ENCODE results near the gene DBF4B. TPM values are rescaled to one million over a fixed set of nuclear protein-coding genes. Genes with fewer than 3 reads are reported as not detected.

Gene DBF4B
- total and polyA plus RNA-seq, 8 donors: 5.6 to 18.8 (median 15.9) TPM

DNA sequence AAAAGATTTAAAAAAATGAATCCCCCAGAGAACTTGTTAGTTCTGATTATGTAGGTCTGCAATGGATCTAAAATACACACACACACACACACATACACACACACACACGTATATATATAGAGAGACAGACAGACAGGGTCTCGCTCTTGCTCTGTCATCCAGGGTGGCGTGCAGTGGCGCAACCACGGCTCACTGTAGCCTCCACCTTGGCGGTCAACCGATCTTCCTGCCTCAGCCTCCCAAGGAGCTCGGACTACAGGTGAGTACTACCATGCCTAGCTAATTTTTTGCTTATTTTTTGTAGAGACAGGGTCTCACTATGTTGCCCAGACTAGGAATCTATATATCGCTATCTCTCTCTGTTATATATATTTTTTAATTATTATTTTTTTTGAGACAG is 88.3 kb downstream of the DBF4B start:
- Histone ChIP-seq H3K27ac (no peak overlapping the region), H3K27me3 (no peaks in the 10 kb centered on the region), H3K9me3 (no peaks in the 10 kb centered on the region), H3K4me3 (no peak overlapping the region), H3K36me3 (no peaks in the 10 kb centered on the region), H3K4me1 (peaks cover 2 to 18% of the 10 kb centered on the region in 2 donors)
- TF ChIP-seq, protein P1, sequence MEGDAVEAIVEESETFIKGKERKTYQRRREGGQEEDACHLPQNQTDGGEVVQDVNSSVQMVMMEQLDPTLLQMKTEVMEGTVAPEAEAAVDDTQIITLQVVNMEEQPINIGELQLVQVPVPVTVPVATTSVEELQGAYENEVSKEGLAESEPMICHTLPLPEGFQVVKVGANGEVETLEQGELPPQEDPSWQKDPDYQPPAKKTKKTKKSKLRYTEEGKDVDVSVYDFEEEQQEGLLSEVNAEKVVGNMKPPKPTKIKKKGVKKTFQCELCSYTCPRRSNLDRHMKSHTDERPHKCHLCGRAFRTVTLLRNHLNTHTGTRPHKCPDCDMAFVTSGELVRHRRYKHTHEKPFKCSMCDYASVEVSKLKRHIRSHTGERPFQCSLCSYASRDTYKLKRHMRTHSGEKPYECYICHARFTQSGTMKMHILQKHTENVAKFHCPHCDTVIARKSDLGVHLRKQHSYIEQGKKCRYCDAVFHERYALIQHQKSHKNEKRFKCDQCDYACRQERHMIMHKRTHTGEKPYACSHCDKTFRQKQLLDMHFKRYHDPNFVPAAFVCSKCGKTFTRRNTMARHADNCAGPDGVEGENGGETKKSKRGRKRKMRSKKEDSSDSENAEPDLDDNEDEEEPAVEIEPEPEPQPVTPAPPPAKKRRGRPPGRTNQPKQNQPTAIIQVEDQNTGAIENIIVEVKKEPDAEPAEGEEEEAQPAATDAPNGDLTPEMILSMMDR (IDR thresholded peaks at IDR 0.05): no peak
- intact Hi-C loops (cut with DNase I): no loop called here
- ATAC-seq (no peak), DNase-seq (no peak)

DNA sequence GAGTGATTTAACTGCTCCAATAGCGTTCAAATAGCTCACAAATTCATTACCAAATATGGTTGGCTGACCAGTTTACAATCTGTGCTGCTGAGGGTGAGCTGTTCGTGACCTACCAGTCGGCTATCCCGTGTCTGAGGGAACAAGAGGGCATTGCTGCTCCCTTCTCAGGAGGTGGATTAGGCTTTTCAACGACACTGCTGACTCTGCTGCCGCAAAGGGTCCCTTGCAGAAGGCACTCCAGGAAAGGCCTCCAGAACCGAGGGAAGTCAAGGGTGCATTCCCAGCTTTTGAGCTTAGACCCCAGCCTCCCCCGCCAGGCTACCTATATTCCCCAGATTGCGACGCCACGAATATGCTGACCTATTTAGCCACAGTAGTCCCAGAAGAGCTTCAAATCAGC is 89.3 kb downstream of the DBF4B start:
- no peak for ATAC-seq

DNA sequence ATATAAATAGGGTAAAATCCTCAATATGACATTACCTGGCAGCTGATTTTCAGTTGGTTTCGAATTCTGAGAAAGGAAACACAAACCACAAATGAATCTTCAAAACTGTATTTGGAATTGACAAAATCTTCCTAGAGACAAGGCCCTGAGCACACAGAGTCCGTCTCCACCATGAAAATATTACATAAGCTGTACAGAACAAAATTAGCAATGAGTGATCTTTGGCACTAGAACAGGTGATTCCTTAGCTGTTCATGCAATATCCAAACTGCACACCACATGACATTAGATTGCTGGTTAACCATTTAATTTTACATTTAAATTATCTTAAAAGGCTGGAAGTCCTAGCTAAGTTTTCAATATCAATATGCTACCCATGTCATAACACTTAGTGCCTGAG is 89.9 kb downstream of the DBF4B start:
- H3K27ac ChIP-seq: no peak overlapping the region
- intact Hi-C loops (cut with DNase I): no loop called here
- DNase-seq: no peak

More for the DNA sequence above, 89.3 kb downstream of the DBF4B start:
- H3K4me1 ChIP-seq: peaks cover 2 to 18% of the 10 kb centered on the region in 2 donors
- TF ChIP-seq, protein P1 (IDR thresholded peaks at IDR 0.05): no peak
- H3K36me3 ChIP-seq: no peaks in the 10 kb centered on the region
- no peaks in the 10 kb centered on the region for H3K9me3 ChIP-seq
- no peak for DNase-seq
- H3K4me3 ChIP-seq: no peak overlapping the region
- no peaks in the 10 kb centered on the region for H3K27me3 ChIP-seq
- intact Hi-C loops (cut with DNase I): no loop called here
- no peak overlapping the region for H3K27ac ChIP-seq

More for the DNA sequence above, 89.9 kb downstream of the DBF4B start:
- no peak for ATAC-seq
- TF ChIP-seq, protein P1 (IDR thresholded peaks at IDR 0.05): no peak
- H3K4me3 ChIP-seq: no peak overlapping the region
- H3K9me3 ChIP-seq: no peaks in the 10 kb centered on the region
- H3K27me3 ChIP-seq: no peaks in the 10 kb centered on the region
- peaks cover 2 to 18% of the 10 kb centered on the region in 2 donors for H3K4me1 ChIP-seq
- H3K36me3 ChIP-seq: no peaks in the 10 kb centered on the region

Other genes starting within 250 kb of the DBF4B start
- gene GPATCH8, start 205.3 kb upstream of the DBF4B start, total RNA-seq: 10 to 100 TPM; 29.8 to 34.0 TPM
- gene GPATCH8, start 205.3 kb upstream of the DBF4B start, polyA plus RNA-seq (ENCODE audit: insufficient read length in 6 of 6): 10 to 100 TPM; 51.8 to 57.5 (median 54.5) TPM
- 10 to 100 TPM in 1 of 2 donors, 1 to 10 TPM in 1; 9.8 to 12.1 TPM for gene FZD2, start 151.2 kb upstream of the DBF4B start, total RNA-seq
- gene FZD2, start 151.2 kb upstream of the DBF4B start, polyA plus RNA-seq (ENCODE audit: insufficient read length in 6 of 6): 10 to 100 TPM; 22.5 to 36.7 (median 29.0) TPM
- not detected for gene MEIOC, start 52.2 kb upstream of the DBF4B start, total RNA-seq
- 1 to 10 TPM in 5 of 6 donors, under 1 TPM in 1; 0.91 to 1.6 (median 1.2) TPM for gene MEIOC, start 52.2 kb upstream of the DBF4B start, polyA plus RNA-seq (ENCODE audit: insufficient read length in 6 of 6)
- 10 to 100 TPM; 20.3 to 22.0 TPM for gene CCDC43, start 18.9 kb upstream of the DBF4B start, total RNA-seq
- 10 to 100 TPM; 26.7 to 33.2 (median 32.0) TPM for gene CCDC43, start 18.9 kb upstream of the DBF4B start, polyA plus RNA-seq (ENCODE audit: insufficient read length in 6 of 6)
- under 1 TPM; 0.13 to 0.64 TPM for gene ADAM11, start 50.3 kb downstream of the DBF4B start, total RNA-seq
- gene ADAM11, start 50.3 kb downstream of the DBF4B start, polyA plus RNA-seq (ENCODE audit: insufficient read length in 6 of 6): 1 to 10 TPM; 1.1 to 4.2 (median 3.0) TPM
- 10 to 100 TPM; 17.3 to 18.8 TPM for gene GJC1, start 121.6 kb downstream of the DBF4B start, total RNA-seq
- 10 to 100 TPM; 43.3 to 52.9 (median 46.4) TPM for gene GJC1, start 121.6 kb downstream of the DBF4B start, polyA plus RNA-seq (ENCODE audit: insufficient read length in 6 of 6)
- gene HIGD1B, start 139.2 kb downstream of the DBF4B start, total RNA-seq: 10 to 100 TPM; 17.1 to 19.5 TPM
- 10 to 100 TPM; 11.0 to 21.7 (median 17.0) TPM for gene HIGD1B, start 139.2 kb downstream of the DBF4B start, polyA plus RNA-seq (ENCODE audit: insufficient read length in 6 of 6)
- 100 to 1,000 TPM in 1 of 2 donors, 10 to 100 TPM in 1; 83.4 to 112 TPM for gene EFTUD2, start 190.8 kb downstream of the DBF4B start, total RNA-seq
- gene EFTUD2, start 190.8 kb downstream of the DBF4B start, polyA plus RNA-seq (ENCODE audit: insufficient read length in 6 of 6): 100 to 1,000 TPM in 1 of 6 donors, 10 to 100 TPM in 5; 85.3 to 103 (median 95.1) TPM
- gene GFAP, start 206.8 kb downstream of the DBF4B start, total RNA-seq: under 1 TPM in 1 of 2 donors, not detected in 1; 0.15 TPM
- 1 to 10 TPM in 1 of 6 donors, under 1 TPM in 4, not detected in 1; 0.14 to 1.1 (median 0.55) TPM for gene GFAP, start 206.8 kb downstream of the DBF4B start, polyA plus RNA-seq (ENCODE audit: insufficient read length in 6 of 6)
- 1 to 10 TPM; 2.9 to 6.0 TPM for gene KIF18B, start 239.1 kb downstream of the DBF4B start, total RNA-seq
- gene KIF18B, start 239.1 kb downstream of the DBF4B start, polyA plus RNA-seq (ENCODE audit: insufficient read length in 6 of 6): 10 to 100 TPM; 11.0 to 24.5 (median 15.1) TPM

Data from left lung (tissue), 10 donors.